ENCODE data around the gene PTPN6.

- peak in 1 of 4 donors; percentile 14 for TF ChIP-seq POLR2A (IDR thresholded peaks at IDR 0.05)
- TF ChIP-seq CTCF (IDR thresholded peaks at IDR 0.05): peak in 5 of 7 experiments; percentile 89 to 95 (median 90)
- TF ChIP-seq POLR2AphosphoS5 (IDR thresholded peaks at IDR 0.05): peak; percentile 45 to 92 (median 54)
Measured at GRCh38 chr12:6965026-6965661, 14.0 kb downstream of the PTPN6 start.
